Endothelial cell of umbilical vein (primary cell): ENCODE data around the gene TCP11. TPM values are rescaled to one million over a fixed set of nuclear protein-coding genes. Genes with fewer than 3 reads are reported as not detected.
A peak's percentile ranks its signal among the peaks of the same experiment; 100 is the strongest.

Experiments
- BruUV-seq: library from RNA; stranded (reverse); fragments of 400-500 nt; replicated peaks from 2 replicates; lab custom pipeline; 2021; lab: Mats Ljungman, UMichigan
- CTCF ChIA-PET: fragments of 300-600, 350-600 bp; sonication (Branson Sonifier 250); formaldehyde crosslinking; loops from one replicate; lab custom pipeline; 2021; ENCODE audit warnings: antibody characterized with exemption, inconsistent platforms; lab: Charles Lee
- POLR2A ChIA-PET: fragments of 300-600, 350-600 bp; sonication (Branson Sonifier 250); formaldehyde crosslinking; loops from one replicate; lab custom pipeline; 2021; ENCODE audit warnings: antibody characterized with exemption, inconsistent platforms; lab: Charles Lee
- DNase-seq: peaks from one replicate; pipeline ENCODE4 v3.0.0-alpha.2; 2011; ENCODE audit warnings: low read depth, low spot score
- FAIRE-seq: peaks from 2 replicates; lab custom pipeline; 2011; peaks lifted over from hg19 to GRCh38; lab: Jason Lieb, UNC
- H2AFZ ChIP-seq: 2 replicates; pipeline ENCODE4 v1.6.0; 2012; ENCODE audit warnings: low read depth, low read length, control low read depth, inconsistent platforms
- H3K27ac ChIP-seq: 2 replicates; pipeline ENCODE4 v1.5.1; 2011; ENCODE audit warnings: low read depth, mild to moderate bottlenecking, control low read depth, low read length, moderate library complexity; ENCODE audit not compliant: insufficient read depth
- H3K27me3 ChIP-seq, 2 experiments: 2 replicates each; pipeline versions ENCODE4 v1.6.0 to v1.6.1; 2011; ENCODE audit warnings: low read length in 2 of 2, mixed read lengths in 1 of 2; ENCODE audit not compliant: control insufficient read depth in 2 of 2, insufficient read depth in 2 of 2
- H3K36me3 ChIP-seq, 2 experiments: 2 replicates in 1 of 2; 3 replicates in 1 of 2; pipeline ENCODE4 v1.5.1; 2011; ENCODE audit warnings: low read length in 2 of 2, mild to moderate bottlenecking in 1 of 2, moderate library complexity in 1 of 2; ENCODE audit not compliant: control insufficient read depth in 2 of 2, insufficient read depth in 2 of 2; ENCODE audit errors: extremely low read depth in 1 of 2
- H3K4me1 ChIP-seq: 3 replicates; pipeline ENCODE4 v1.5.1; 2011; ENCODE audit warnings: mild to moderate bottlenecking, low read length; ENCODE audit not compliant: control insufficient read depth, insufficient read depth; ENCODE audit errors: extremely low read depth
- H3K4me2 ChIP-seq: 2 replicates; pipeline ENCODE4 v1.6.1; 2011; ENCODE audit warnings: low read length, control low read depth, mixed read lengths; ENCODE audit not compliant: insufficient read depth
- H3K4me3 ChIP-seq, 3 experiments: fragments of 200-600 bp in 1 of 3; sonication (generic), shearing (Covaris generic) in 1 of 3; replicated peaks in 1 of 3; 2 replicates each; pipeline ENCODE4 v1.5.1; 2011 to 2016; ENCODE audit warnings: control low read depth in 3 of 3, low read length in 3 of 3, mild to moderate bottlenecking in 2 of 3, inconsistent platforms in 1 of 3, low read depth in 1 of 3, moderate library complexity in 1 of 3; ENCODE audit not compliant: insufficient read depth in 1 of 3
- H3K79me2 ChIP-seq: 2 replicates; pipeline ENCODE4 v1.6.0; 2012; ENCODE audit warnings: low read length, inconsistent platforms; ENCODE audit not compliant: control insufficient read depth, insufficient read depth
- H3K9ac ChIP-seq: replicated peaks from 2 replicates; pipeline ENCODE3; 2011; ENCODE audit warnings: low read length, control low read depth; ENCODE audit not compliant: insufficient read depth; ENCODE audit errors: extremely low read depth
- H3K9me1 ChIP-seq: replicated peaks from 3 replicates; pipeline ENCODE4 v1.6.0; 2011; ENCODE audit warnings: mild to moderate bottlenecking, low read length; ENCODE audit not compliant: control insufficient read depth, insufficient read depth; ENCODE audit errors: extremely low read depth
- H3K9me3 ChIP-seq: replicated peaks from 2 replicates; pipeline ENCODE4 v1.5.1; 2012; ENCODE audit warnings: low read length, inconsistent platforms; ENCODE audit not compliant: control insufficient read depth, insufficient read depth
- H4K20me1 ChIP-seq: replicated peaks from 2 replicates; pipeline ENCODE3; 2011; ENCODE audit warnings: mild to moderate bottlenecking, low read length; ENCODE audit not compliant: control insufficient read depth, insufficient read depth; ENCODE audit errors: extremely low read depth
- EZH2 ChIP-seq: IDR thresholded peaks from 2 replicates; pipeline ENCODE4 v1.6.1; 2012; ENCODE audit warnings: borderline replicate concordance, low read depth, mild to moderate bottlenecking, moderate library complexity, low read length, inconsistent platforms; ENCODE audit not compliant: severe bottlenecking
- FOS ChIP-seq: IDR thresholded peaks from 2 replicates; pipeline ENCODE4 v1.6.1; 2011; ENCODE audit warnings: mild to moderate bottlenecking, low read length, moderate library complexity, borderline replicate concordance; ENCODE audit not compliant: insufficient read depth
- GATA2 ChIP-seq: IDR thresholded peaks from 2 replicates; pipeline ENCODE4 v1.7.0; 2011; ENCODE audit warnings: low read depth, mild to moderate bottlenecking, moderate library complexity, mixed read lengths, low read length; ENCODE audit not compliant: insufficient read length, insufficient read depth
- JUN ChIP-seq: IDR thresholded peaks from 2 replicates; pipeline ENCODE4 v1.6.1; 2011; ENCODE audit warnings: borderline replicate concordance, low read depth; ENCODE audit not compliant: insufficient read length, insufficient read depth
- MYC ChIP-seq: IDR thresholded peaks from one replicate; pipeline ENCODE4 v1.6.1; 2011; ENCODE audit warnings: mild to moderate bottlenecking, low read depth, low read length
- POLR2A ChIP-seq: IDR thresholded peaks from 2 replicates; pipeline ENCODE4 v1.6.1; 2012; ENCODE audit warnings: low read depth, mild to moderate bottlenecking, control low read depth, low read length
- POLR2AphosphoS5 ChIP-seq: IDR thresholded peaks from 2 replicates; pipeline ENCODE4 v1.6.1; 2012; ENCODE audit warnings: low read depth, mild to moderate bottlenecking, control low read depth, low read length, moderate library complexity; ENCODE audit not compliant: insufficient read depth
- dilution Hi-C: fragments of 300-500 bp; cut with MboI; formaldehyde crosslinking; loops from one replicate; pipeline ENCODE4 v1.15.0; 2019; ENCODE audit warnings: low sequenced_read_pairs; ENCODE audit not compliant: extremely low pct_ligation_motif_present
- intact Hi-C: fragments of 100-400 bp; cut with micrococcal nuclease; formaldehyde crosslinking; loops from one replicate; pipeline ENCODE4 v1.10.0; 2022
- polyA plus RNA-seq, 4 experiments: library from polyadenylated mRNA; depleted of rRNA in 3 of 4; stranded (reverse) in 3 of 4; unstranded in 1 of 4; fragments of >200 nt; gene quantifications; 2 replicates each; pipeline versions ENCODE4 v1.2.1 to v1.2.3, GENCODE V29; 2011 to 2012; ENCODE audit warnings: missing spikeins in 1 of 4
- total RNA-seq: library from RNA; stranded (reverse); gene quantifications from 2 replicates; pipeline ENCODE4 v1.2.3, GENCODE V29; 2021
- TF ChIP-seq, protein P1 (sequence below): IDR thresholded peaks from 2 replicates; pipeline ENCODE4 v1.6.1; 2011; ENCODE audit not compliant: insufficient read depth, insufficient read length
- TF ChIP-seq, protein P2 (sequence below), 2 donors: IDR thresholded peaks; 1 replicate in 1 of 2; 2 replicates in 1 of 2; pipeline ENCODE4 v1.5.1; 2011; ENCODE audit warnings: low read length in 2 of 2, mild to moderate bottlenecking in 2 of 2, moderate library complexity in 2 of 2, control low read depth in 1 of 2, inconsistent platforms in 1 of 2, low read depth in 1 of 2; ENCODE audit not compliant: insufficient read depth in 1 of 2; ENCODE audit errors: extremely low read depth in 1 of 2

TCP11 gene
- total and polyA plus RNA-seq, 2 donors (not counting 3 experiments of a cell fraction or from before 2014, with no cell fraction given): 0.18 TPM; not detected in 1

DNA sequence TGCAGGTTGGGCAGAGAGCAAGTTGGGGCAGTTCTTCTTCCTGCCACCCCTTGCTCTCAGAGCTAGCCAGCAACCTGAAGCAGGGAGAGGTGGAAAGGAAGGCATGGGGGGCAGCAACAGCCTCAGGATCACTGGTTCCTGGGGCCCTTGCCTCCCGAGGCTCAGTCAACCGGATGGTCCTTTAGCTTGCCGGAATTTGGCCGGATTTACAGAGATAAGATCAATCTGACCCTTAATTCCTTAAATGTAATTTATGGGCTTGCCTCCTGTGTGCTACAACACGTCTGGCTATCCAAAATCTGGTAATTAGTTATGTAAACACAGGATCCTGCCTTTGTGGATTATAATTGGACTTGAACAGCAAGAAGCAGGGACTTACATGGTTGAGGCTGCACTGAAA, 19.5 kb upstream of the TCP11 start:
- POLR2A ChIA-PET: no interaction called here
- H3K4me3 ChIP-seq: no peak overlapping the region
- no peak overlapping the region for H3K27ac ChIP-seq
- TF ChIP-seq MYC: no peak
- TF ChIP-seq FOS: no peak
- TF ChIP-seq GATA2: peak; percentile 62
- no peak for TF ChIP-seq JUN
- no peaks in the 10 kb centered on the region for H3K79me2 ChIP-seq
- dilution Hi-C loops: no loop called here
- FAIRE-seq (peak; percentile 73), DNase-seq (no peak)
- peaks cover 18% of the 10 kb centered on the region for H3K4me1 ChIP-seq
- peak overlapping the region; percentile 3 for H3K4me2 ChIP-seq
- intact Hi-C loops: no loop called here
- CTCF ChIA-PET: interaction anchor here (1.1 to 3.6 kb wide), 7 partner anchors 14 to 174 kb away, joined by 3 to 23 read pairs (median 5); no protein-coding TSS in a partner anchor
- H3K9me3 ChIP-seq: no peaks in the 10 kb centered on the region
- no peaks in the 10 kb centered on the region for H3K9me1 ChIP-seq
- H3K36me3 ChIP-seq: no peaks in the 10 kb centered on the region
- H2AFZ ChIP-seq: no peak overlapping the region
- BruUV-seq: no TSS peak
- no peak overlapping the region for H3K9ac ChIP-seq
- no peaks in the 10 kb centered on the region for H4K20me1 ChIP-seq
- no peaks in the 10 kb centered on the region for H3K27me3 ChIP-seq

GRCh38 chr6:35158520-35158919, 17.4 kb upstream of the TCP11 start:
- Histone ChIP-seq H3K79me2 (no peaks in the 10 kb centered on the region), H3K4me2 (no peak overlapping the region), H3K9me1 (no peaks in the 10 kb centered on the region), H3K4me3 (no peak overlapping the region), H4K20me1 (no peaks in the 10 kb centered on the region), H3K36me3 (no peaks in the 10 kb centered on the region), H3K4me1 (peaks cover 18% of the 10 kb centered on the region), H3K9ac (no peak overlapping the region), H3K9me3 (no peaks in the 10 kb centered on the region), H2AFZ (peak overlapping the region; percentile 41), H3K27ac (no peak overlapping the region), H3K27me3 (no peaks in the 10 kb centered on the region)
- intact Hi-C loops (no loop called here), dilution Hi-C loops (no loop called here)
- DNase-seq (peak; percentile 23), FAIRE-seq (no peak)
- TF ChIP-seq MYC: no peak
- TF ChIP-seq EZH2: no peak
- TF ChIP-seq JUN: no peak
- TF ChIP-seq GATA2: no peak
- TF ChIP-seq, protein P1, sequence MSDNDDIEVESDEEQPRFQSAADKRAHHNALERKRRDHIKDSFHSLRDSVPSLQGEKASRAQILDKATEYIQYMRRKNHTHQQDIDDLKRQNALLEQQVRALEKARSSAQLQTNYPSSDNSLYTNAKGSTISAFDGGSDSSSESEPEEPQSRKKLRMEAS: no peak
- TF ChIP-seq, protein P2, sequence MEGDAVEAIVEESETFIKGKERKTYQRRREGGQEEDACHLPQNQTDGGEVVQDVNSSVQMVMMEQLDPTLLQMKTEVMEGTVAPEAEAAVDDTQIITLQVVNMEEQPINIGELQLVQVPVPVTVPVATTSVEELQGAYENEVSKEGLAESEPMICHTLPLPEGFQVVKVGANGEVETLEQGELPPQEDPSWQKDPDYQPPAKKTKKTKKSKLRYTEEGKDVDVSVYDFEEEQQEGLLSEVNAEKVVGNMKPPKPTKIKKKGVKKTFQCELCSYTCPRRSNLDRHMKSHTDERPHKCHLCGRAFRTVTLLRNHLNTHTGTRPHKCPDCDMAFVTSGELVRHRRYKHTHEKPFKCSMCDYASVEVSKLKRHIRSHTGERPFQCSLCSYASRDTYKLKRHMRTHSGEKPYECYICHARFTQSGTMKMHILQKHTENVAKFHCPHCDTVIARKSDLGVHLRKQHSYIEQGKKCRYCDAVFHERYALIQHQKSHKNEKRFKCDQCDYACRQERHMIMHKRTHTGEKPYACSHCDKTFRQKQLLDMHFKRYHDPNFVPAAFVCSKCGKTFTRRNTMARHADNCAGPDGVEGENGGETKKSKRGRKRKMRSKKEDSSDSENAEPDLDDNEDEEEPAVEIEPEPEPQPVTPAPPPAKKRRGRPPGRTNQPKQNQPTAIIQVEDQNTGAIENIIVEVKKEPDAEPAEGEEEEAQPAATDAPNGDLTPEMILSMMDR (IDR thresholded peaks at IDR 0.05; ENCODE audit: extremely low read depth in 1 of 2, insufficient read depth in 1 of 2, low read depth in 1 of 2, low read length in 2 of 2): no peak
- TF ChIP-seq POLR2AphosphoS5: no peak
- TF ChIP-seq POLR2A: no peak
- no peak for TF ChIP-seq FOS
- ChIA-PET CTCF (interaction anchor here (0.6 to 1.8 kb wide), 2 partner anchors 47 to 567 kb away, joined by 3 to 6 read pairs; no protein-coding TSS in a partner anchor), POLR2A (no interaction called here)
- BruUV-seq: no TSS peak
